Natural killer cell treated with Interleukin-12 subunit alpha and Interleukin-12 subunit beta and Interleukin-15 and Interleukin-18, amount 100 ng/mL, for 72 hours (primary cell): ENCODE measurements around the gene BRPF3. TPM values are rescaled to one million over a fixed set of nuclear protein-coding genes. Genes with fewer than 3 reads are reported as not detected.

Experiments
- ATAC-seq, 2 donors: fragments of 150-1000 bp; cut with Tn5 transposase in 1 of 2; sonication (Bioruptor Pico), chemical (Tn5 transposase) in 1 of 2; 2 replicates each; pipeline ENCODE4 v1.10.0; 2021
- DNase-seq: peaks from one replicate; pipeline ENCODE4 v3.0.0; 2022; ENCODE audit warnings: low spot score
- H3K27ac Mint-ChIP-seq, 2 donors: 1 replicate in 1 of 2; 2 replicates in 1 of 2; pipeline ENCODE4 v1.8.0; 2022; ENCODE audit warnings: mixed read lengths in 2 of 2, mild to moderate bottlenecking in 1 of 2, moderate library complexity in 1 of 2
- H3K27me3 Mint-ChIP-seq, 2 donors: 1 replicate in 1 of 2; 2 replicates in 1 of 2; pipeline ENCODE4 v1.8.0; 2022; ENCODE audit warnings: mixed read lengths in 2 of 2
- H3K36me3 Mint-ChIP-seq: one replicate; pipeline ENCODE4 v1.8.0; 2022; ENCODE audit warnings: mixed read lengths
- H3K4me1 Mint-ChIP-seq, 2 donors: 1 replicate in 1 of 2; 2 replicates in 1 of 2; pipeline ENCODE4 v1.8.0; 2022; ENCODE audit warnings: low read depth in 2 of 2, mixed read lengths in 2 of 2, mild to moderate bottlenecking in 1 of 2
- H3K4me3 Mint-ChIP-seq: one replicate; pipeline ENCODE4 v1.8.0; 2022; ENCODE audit warnings: mixed read lengths
- H3K9me3 Mint-ChIP-seq: 2 replicates; pipeline ENCODE4 v1.8.0; 2022; ENCODE audit warnings: mixed read lengths
- total RNA-seq, 2 donors: library from RNA; stranded (reverse); gene quantifications; one replicate each; pipeline ENCODE4 v1.2.3, GENCODE V29; 2022

Gene BRPF3
- total RNA-seq = 10 to 100 TPM; 37.2 to 43.6 TPM

DNA sequence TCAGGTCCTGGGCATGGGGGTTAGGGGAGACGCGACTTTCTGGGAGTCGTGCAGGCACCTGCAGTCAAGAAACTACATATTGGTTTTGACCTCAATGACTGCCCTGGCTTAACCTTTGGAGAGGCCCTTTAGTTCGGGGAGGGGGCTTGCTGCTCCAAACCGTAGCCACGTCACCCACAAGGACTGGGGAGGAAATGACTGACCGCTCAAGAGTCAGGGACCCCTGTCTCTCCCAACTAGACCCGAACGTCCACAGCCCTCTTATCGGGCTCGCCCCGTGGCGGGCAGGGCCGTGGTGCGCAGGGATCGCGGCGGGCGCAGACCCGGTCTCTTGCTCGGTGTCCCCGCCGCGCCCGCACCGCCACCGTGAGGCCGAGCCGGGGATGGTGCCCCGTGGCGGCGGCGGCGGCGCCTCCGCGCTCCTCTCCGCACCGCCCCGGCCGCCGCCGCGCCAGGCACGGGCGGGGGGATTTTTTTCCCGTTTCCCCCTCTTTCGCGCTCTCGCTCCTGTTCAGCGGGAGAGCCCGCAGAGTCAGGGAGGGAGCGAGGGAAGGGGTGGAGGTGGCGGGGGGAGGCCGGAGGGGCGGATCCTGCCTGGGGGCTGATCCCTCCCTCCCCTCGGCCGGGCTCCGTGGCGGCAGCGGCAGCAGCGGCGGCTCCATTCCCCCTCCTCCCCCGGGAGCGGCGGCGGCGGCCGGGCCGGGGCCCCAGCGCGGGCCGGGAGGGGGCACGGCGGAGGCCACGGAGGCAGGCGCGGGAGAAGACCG is at the start of gene BRPF3:
Gene BRPF3 (plus strand): TSS at position 632 of the 767 bp plus-strand sequence. CDS start 3,579 bp downstream, outside the sequence.
- DNase-seq = peak; percentile 89
- Mint-ChIP-seq H3K4me3 (peak within 1 kb of the TSS; percentile 88), H3K9me3 (no peaks in the 10 kb centered on the region), H3K4me1 (peaks cover 24 to 32% of the 10 kb centered on the region in 2 donors), H3K27ac (peak within 1 kb of the TSS; percentile 72 to 91), H3K27me3 (no peaks in the 10 kb centered on the region), H3K36me3 (peaks cover 9% of the 10 kb centered on the region)
- peak; percentile 78 to 80 for ATAC-seq

DNA sequence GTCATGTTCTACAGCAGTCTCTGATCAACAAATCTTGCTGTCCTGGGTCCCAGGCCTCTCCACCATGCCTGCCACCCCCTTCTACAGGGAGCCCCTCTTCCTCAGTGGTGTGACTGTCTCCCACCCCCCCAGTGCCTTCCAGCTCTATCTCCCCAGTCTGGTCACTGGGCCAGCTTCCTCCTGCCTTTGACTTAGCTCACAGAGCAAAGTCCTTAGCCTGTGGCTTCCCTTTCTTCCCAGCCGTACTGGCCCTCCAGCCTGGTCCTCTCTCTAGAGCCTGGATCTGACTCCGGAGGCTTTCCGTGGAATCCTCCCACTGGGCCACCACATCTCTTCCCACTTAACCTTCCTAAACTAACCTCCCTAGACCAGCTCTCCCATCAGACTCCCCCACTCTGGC is 49.2 kb upstream of the BRPF3 start:
- no peaks in the 10 kb centered on the region for H3K27me3 Mint-ChIP-seq
- peaks cover 18% of the 10 kb centered on the region in 2 donors for H3K4me1 Mint-ChIP-seq
- no peaks in the 10 kb centered on the region for H3K36me3 Mint-ChIP-seq
- H3K4me3 Mint-ChIP-seq = no peak overlapping the region
- H3K9me3 Mint-ChIP-seq = peaks cover 3% of the 10 kb centered on the region
- ATAC-seq (no peak), DNase-seq (no peak)
- H3K27ac Mint-ChIP-seq = peak overlapping the region; percentile 10 to 40

GRCh38 chr6:36149476-36149875 is 47.1 kb upstream of the BRPF3 start:
- Mint-ChIP-seq H3K9me3 (peaks cover 3% of the 10 kb centered on the region), H3K4me3 (no peak overlapping the region), H3K27me3 (no peaks in the 10 kb centered on the region), H3K36me3 (no peaks in the 10 kb centered on the region), H3K27ac (no peak overlapping the region), H3K4me1 (peaks cover 13 to 16% of the 10 kb centered on the region in 2 donors)
- ATAC-seq = no peak
- DNase-seq = no peak

GRCh38 chr6:36150283-36150682 is 46.3 kb upstream of the BRPF3 start:
- DNase-seq (no peak), ATAC-seq (no peak)
- Mint-ChIP-seq H3K27me3 (no peaks in the 10 kb centered on the region), H3K4me3 (no peak overlapping the region), H3K4me1 (peaks cover 13 to 16% of the 10 kb centered on the region in 2 donors), H3K9me3 (peaks cover 3% of the 10 kb centered on the region), H3K36me3 (no peaks in the 10 kb centered on the region), H3K27ac (peak overlapping the region; percentile 4 to 53)

DNA sequence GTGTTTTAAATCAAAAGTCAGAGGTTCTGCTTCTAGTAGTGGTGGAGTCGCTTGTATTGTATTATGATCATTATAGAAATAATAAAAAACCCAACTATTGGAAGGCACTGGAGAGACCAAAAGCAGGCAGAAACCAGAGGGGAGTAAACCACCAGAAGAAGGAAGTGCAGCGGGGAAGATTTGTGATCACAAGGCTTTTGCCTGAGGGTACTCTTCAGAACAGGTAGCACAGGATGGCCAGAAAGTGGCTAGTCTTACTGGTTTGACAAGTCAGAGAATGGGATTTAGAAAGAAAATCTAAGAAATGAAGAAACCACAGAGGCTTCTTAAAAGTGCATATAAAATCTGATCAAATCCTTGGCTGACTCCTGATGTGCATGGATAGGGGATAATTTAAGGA is 42.3 kb upstream of the BRPF3 start:
- Mint-ChIP-seq H3K4me1 (no peaks in the 10 kb centered on the region), H3K9me3 (peaks cover 4% of the 10 kb centered on the region), H3K4me3 (no peak overlapping the region), H3K36me3 (peaks cover 7% of the 10 kb centered on the region), H3K27me3 (no peaks in the 10 kb centered on the region), H3K27ac (no peak overlapping the region)
- ATAC-seq = no peak
- no peak for DNase-seq

- no peak overlapping the region for H3K27ac Mint-ChIP-seq
- H3K4me3 Mint-ChIP-seq = no peak overlapping the region
- no peaks in the 10 kb centered on the region for H3K27me3 Mint-ChIP-seq
- no peak for ATAC-seq
- H3K36me3 Mint-ChIP-seq = peaks cover 7% of the 10 kb centered on the region
- no peaks in the 10 kb centered on the region for H3K4me1 Mint-ChIP-seq
- DNase-seq = no peak
- H3K9me3 Mint-ChIP-seq = peaks cover 7% of the 10 kb centered on the region
Measured at GRCh38 chr6:36155662-36156061, 40.9 kb upstream of the BRPF3 start.

DNA sequence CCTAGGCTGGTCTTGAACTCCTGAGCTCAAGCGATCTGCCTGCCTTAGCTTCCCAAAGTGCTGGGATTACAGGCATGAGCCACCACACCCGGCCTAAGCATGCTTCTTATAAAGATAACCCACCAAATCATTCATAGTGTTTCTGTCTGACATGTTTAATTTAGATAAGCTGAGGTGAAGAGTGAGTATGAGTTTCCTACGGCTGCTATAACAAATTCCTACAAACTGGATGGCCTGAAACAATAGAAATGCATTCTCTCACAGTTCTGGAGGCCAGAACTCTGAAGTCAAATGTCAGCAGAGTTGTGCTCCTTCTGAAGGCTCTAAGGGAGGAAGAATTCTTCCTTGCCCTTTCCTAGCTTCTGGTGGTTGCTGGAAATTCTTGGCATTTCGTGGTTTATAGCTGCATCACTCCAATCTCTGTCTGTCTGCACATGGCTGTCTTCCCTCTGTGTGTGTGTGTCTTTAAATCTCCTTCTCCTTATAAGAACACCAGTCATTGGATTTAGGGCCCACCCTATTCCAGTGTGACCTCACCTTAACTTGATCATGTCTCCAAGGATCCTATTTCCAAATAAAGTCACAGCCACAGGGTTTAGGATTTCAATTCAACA is 36.3 kb upstream of the BRPF3 start:
- H3K9me3 Mint-ChIP-seq = peaks cover 7% of the 10 kb centered on the region
- H3K27me3 Mint-ChIP-seq = no peaks in the 10 kb centered on the region
- no peak overlapping the region for H3K27ac Mint-ChIP-seq
- ATAC-seq = no peak
- H3K4me3 Mint-ChIP-seq = no peak overlapping the region
- no peak for DNase-seq
- H3K36me3 Mint-ChIP-seq = peaks cover 7% of the 10 kb centered on the region
- H3K4me1 Mint-ChIP-seq = no peaks in the 10 kb centered on the region

DNA sequence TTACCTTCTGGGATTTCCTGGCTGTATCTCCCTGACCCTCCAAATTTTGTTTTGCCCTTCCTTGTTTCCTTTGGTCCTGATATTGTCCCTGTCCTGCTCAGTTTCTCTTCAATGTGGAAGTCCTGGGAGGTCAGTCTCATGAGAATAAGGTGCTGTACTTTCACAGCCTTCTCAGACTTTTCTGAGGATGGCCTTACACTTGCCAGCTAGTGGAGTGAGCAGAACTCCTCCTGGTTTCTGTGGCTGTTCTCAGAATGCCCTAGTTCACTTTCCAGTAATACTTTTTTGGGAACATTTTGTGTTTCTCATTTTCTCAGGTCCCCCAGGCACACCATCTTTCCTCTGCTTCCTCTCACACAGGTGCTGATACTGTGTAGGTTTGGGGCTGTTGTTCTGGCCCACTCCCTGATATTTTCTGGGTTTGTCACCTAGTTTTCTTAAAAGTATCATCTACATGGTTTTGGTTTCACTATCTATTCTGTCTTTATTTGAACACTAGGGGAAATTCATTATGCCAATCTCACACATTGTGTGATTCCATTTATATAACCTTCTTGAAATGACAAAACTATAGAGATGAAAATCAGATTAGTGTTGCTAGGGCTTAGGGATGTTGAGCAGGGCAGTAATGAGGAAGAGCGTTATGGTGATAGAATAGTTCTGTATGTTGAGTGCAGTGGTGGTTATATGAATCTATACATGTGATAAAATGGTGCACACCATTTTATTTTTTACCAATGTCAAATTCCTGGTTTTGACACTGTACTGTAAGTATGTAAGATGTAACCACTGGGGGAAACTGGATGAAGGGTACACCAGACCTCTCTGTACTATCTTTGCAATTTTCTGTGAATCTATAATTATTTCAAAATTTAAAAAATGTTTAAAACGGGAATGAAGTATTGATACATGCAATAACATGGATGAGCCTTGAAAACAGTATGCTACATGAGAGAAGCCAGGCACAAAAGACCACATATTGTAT is 27.2 kb upstream of the BRPF3 start:
- no peaks in the 10 kb centered on the region for H3K27me3 Mint-ChIP-seq
- peaks cover 3% of the 10 kb centered on the region for H3K9me3 Mint-ChIP-seq
- peaks cover 24 to 27% of the 10 kb centered on the region in 2 donors for H3K4me1 Mint-ChIP-seq
- ATAC-seq = peak; percentile 80 to 85
- peak overlapping the region; percentile 69 for H3K4me3 Mint-ChIP-seq
- H3K27ac Mint-ChIP-seq = peak overlapping the region; percentile 86 to 96
- DNase-seq = no peak
- H3K36me3 Mint-ChIP-seq = no peaks in the 10 kb centered on the region

DNA sequence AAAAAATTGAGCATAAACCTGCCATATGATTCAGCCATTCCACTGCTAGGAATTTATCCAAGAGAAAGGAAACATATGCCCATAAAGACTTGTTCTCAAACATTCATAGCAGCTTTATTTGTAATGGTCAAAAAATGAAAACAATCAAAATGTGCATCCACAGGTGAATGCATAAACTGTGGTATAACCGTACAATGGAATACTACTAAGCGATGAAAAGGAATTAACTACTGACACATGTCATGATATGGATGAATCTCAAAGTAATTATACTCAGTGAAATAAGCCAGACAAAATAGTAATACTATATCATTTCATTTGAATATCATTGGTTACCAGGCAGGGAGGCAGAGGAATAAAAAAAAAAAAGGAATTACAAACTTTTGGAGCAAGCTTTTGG is 25.8 kb upstream of the BRPF3 start:
- ATAC-seq (no peak), DNase-seq (no peak)
- no peaks in the 10 kb centered on the region for H3K36me3 Mint-ChIP-seq
- H3K27me3 Mint-ChIP-seq = no peaks in the 10 kb centered on the region
- no peak overlapping the region for H3K4me3 Mint-ChIP-seq
- H3K4me1 Mint-ChIP-seq = peaks cover 26 to 27% of the 10 kb centered on the region in 2 donors
- no peak overlapping the region for H3K27ac Mint-ChIP-seq
- peaks cover 3% of the 10 kb centered on the region for H3K9me3 Mint-ChIP-seq

DNA sequence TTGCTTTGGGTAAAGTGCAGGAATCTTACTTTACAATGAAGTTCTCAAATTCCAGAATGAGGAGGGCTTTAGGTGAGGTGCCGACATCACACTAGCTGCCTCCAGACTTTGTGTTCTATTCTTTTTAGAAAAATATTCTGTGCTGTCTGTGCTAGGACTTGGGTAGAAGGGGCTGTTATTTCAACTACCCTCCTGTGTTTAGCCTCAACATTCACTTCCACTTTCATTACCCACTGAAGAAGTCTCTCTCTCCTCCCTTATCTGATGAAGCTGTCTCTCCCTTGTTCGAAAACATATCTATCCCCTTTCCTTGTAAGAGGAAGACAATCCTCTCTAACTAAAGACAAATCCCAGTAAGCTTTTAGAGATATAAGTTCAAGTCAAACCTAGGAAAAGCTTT is 25.0 kb upstream of the BRPF3 start:
- peak overlapping the region; percentile 36 to 86 for H3K27ac Mint-ChIP-seq
- H3K9me3 Mint-ChIP-seq = peaks cover 3% of the 10 kb centered on the region
- H3K27me3 Mint-ChIP-seq = no peaks in the 10 kb centered on the region
- no peak for DNase-seq
- H3K4me1 Mint-ChIP-seq = peaks cover 27 to 29% of the 10 kb centered on the region in 2 donors
- no peaks in the 10 kb centered on the region for H3K36me3 Mint-ChIP-seq
- peak in 1 of 2 donors; percentile 70 for ATAC-seq
- H3K4me3 Mint-ChIP-seq = peak overlapping the region; percentile 50

GRCh38 chr6:36177166-36177565 is 19.4 kb upstream of the BRPF3 start:
- Mint-ChIP-seq H3K4me1 (peaks cover 10 to 13% of the 10 kb centered on the region in 2 donors), H3K36me3 (peaks cover 18% of the 10 kb centered on the region), H3K4me3 (peak overlapping the region; percentile 50), H3K27ac (peak overlapping the region; percentile 60 to 65), H3K9me3 (peaks cover 4% of the 10 kb centered on the region), H3K27me3 (no peaks in the 10 kb centered on the region)
- DNase-seq (peak; percentile 63), ATAC-seq (peak; percentile 61 to 81)

GRCh38 chr6:36178544-36178943 is 18.0 kb upstream of the BRPF3 start:
- no peak for ATAC-seq

GRCh38 chr6:36180126-36180525 is 16.4 kb upstream of the BRPF3 start:
- no peak overlapping the region for H3K27ac Mint-ChIP-seq
- ATAC-seq = no peak
- H3K36me3 Mint-ChIP-seq = peaks cover 18% of the 10 kb centered on the region
- H3K27me3 Mint-ChIP-seq = no peaks in the 10 kb centered on the region
- H3K9me3 Mint-ChIP-seq = peaks cover 4% of the 10 kb centered on the region
- H3K4me1 Mint-ChIP-seq = peaks cover 10 to 13% of the 10 kb centered on the region in 2 donors
- H3K4me3 Mint-ChIP-seq = no peak overlapping the region
- no peak for DNase-seq

More at GRCh38 chr6:36178544-36178943, 18.0 kb upstream of the BRPF3 start:
- Mint-ChIP-seq H3K27ac (peak overlapping the region in 1 of 2 donors; percentile 60), H3K4me3 (no peak overlapping the region), H3K27me3 (no peaks in the 10 kb centered on the region), H3K9me3 (peaks cover 4% of the 10 kb centered on the region), H3K4me1 (peaks cover 10 to 13% of the 10 kb centered on the region in 2 donors), H3K36me3 (peaks cover 18% of the 10 kb centered on the region)
- no peak for DNase-seq
